ENCODE results near the gene GRID2.
"Not testable (repeated sequence)": the region's sequence is repeated elsewhere in the genome, so short reads cannot be mapped to it uniquely, and the experiment has no call there.

Gene GRID2

DNA sequence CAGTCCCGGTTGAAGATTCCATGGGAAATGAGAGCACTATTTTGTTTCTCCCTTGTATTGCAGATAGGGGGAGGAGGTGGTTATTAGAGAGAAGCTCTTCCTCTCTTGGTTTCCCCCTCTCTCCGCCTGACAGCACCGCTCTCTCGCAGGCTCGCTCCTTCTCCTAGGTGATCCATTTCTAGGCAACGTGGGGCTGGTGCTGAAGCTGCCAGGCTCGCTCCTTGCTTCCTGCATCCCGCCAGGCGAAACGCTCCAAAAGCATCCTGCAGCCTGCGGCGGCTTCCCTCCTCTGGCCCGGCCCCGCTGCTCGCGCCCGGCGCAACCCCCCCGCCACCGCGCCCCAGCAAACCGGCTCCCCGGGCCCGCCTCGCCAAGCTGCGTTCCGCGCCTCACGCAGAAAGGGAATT, at the start of gene GRID2:
Gene GRID2 (plus strand): TSS at position 346 of the 407 bp plus-strand sequence.
- DNase-seq (ENCODE audit: low read depth in 2 of 2, low spot score in 1 of 2) = no peak

DNA sequence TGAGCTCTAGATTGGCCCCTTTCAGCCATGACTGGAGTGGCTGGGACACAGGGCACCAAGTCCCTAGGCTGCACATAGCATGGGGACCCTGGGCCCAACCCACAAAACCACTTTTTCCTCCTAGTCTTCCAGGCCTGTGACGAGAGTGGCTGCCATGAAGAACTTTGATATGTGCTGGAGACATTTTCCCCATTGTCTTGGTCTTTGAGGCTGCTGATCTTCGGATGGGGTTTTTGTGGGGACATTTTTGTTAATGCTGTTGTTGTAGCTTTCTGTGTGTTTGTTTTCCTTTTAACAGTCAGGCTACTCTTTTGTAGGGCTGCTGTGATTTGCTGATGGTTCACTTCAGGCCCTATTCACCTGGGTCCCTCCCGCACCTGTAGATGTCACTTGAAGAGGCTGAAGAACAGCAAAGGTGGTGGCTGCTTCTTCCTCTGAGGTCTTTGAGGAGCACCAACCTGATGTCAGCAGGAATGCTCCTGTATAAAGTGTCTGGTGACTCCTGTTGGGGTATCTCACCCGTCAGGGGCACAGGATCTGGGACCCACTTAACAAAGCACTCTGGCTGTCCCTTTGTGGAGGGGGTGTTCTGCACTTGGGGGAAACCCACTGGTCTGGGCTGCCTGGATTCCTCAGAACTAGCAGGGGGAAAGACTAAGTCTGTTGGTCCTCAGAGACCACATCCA, 49.6 kb upstream of the GRID2 start:
- no peak for DNase-seq (ENCODE audit: low read depth in 2 of 2, low spot score in 1 of 2)

DNA sequence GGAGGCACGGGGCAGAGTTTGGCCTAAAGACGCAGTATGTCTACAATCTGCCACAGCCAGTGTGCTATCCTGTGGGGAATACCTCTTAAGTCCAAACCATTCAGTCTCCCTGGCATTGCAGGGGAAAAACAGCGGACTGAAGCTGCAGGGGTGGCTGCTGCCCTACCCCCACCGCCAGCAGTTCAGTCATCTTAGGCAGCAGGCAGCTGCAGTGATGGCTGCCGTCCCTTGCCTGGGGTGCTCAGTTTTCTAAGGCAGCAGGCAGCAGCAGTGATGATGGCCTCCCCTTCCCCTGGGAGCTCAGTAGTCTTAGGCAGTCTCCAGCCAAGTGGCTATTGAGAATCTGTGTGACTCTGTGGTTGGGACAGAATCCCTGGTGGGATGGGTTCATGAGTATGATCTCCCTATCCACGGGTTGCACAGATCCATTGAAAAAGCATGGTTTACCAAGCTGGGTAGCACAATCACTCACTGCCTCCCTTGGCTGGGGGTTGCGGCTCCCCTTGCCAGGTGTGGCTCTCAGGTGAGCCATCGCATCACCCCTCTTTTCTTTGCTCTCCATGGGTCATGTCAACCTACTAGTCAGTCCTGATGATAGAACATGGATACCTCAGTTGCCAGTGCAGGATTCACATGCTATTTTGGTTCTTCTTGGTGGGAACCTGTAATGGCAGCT, 48.9 kb upstream of the GRID2 start:
- no peak for DNase-seq (ENCODE audit: low read depth in 2 of 2, low spot score in 1 of 2)

DNA sequence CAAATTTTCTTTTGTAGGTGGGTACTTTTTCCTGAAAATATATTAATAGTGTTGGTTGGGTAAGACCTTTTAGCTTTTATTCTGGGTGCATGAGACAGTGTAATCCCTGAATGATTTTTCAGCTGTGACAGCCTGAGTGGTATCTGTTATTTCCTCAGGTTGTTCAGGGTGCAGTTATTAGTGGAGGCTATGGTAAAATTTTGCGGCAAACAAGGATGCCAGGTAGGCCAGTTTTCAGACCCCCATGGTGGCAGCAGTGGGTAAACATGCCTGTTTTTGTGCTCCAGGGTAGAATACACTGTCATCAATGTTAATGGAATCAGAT, 47.9 kb upstream of the GRID2 start:
- DNase-seq (ENCODE audit: low read depth in 2 of 2, low spot score in 1 of 2) = no peak

DNA sequence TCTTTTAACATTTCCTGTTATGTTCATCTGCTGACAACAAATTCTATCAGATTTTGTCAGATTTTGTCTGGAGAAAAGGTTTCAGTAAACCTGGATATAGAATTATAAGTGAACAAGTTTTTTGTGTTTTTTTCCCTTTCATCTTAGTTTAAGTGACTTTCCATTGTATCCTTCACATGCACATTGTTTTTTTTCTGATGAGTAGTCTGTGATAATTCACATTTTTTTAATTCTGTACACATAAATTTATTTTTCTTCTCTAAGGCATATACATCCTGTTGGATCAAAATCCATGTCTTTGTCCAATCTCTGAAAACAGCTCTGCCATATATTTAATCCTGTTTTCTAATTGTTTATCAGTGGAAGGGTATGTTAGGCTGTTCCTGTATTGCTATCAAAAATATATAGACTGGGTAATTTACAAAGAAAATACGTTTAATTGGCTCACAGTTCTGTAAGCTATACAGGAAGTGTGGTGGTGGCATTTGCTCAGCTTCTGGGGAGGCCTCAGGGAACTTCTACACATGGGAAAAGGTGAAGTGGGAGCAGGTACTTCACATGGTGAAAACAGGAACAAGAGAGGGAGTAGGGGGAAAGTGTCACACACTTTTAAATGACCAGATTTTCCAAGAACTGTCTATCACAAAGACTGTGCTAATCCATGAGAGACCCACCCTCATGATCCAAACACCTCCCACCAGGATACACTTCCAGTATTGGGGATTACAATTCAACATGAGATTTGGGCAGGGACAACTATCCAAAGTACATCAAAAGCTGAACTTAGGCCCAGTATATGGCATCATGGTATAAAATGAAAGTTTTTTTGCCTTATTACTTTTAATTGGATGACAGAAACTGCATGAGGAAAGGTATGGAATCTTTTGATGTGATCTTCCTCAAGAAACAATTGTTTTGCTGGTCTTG, 45.6 kb upstream of the GRID2 start:
- no peak for DNase-seq (ENCODE audit: low read depth in 2 of 2, low spot score in 1 of 2)

DNA sequence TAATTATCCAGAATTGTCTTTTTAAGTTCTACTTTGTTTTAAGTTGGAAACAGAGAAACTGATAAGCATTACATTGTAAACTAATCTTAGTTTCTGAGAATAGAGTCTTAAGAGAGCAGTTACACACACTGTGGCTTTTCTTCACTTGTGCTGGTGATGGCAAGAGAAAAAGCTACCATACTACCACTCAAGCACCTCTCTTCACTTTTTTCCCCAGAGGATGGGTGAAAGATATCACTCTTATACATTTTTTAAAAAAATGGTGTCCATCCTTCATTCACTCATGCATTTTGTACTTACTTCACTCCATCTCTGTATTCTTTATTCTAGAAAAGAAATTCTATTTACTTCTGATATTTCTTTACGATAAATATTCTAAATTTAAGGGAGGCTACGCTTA, 42.5 kb upstream of the GRID2 start:
- DNase-seq (ENCODE audit: low read depth in 2 of 2, low spot score in 1 of 2) = no peak

DNA sequence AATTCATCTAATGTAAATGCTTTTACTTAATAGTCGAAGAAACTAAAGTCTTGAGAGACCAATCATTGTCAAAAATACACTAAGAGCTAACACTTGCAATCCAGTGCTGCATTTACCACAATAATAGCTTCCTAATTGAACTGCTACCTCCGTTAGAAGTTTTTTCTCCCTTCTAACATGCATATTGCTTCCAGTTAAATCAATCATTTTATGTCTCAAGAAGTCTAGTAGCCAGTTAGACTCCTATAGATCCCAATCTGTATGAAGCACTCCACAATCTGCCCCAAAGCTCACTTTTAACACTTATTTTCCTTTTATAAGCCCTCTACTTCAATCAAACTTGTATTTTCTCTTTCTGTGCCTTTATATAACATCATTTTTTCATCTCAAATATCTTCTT, 41.4 kb upstream of the GRID2 start:
- no peak for DNase-seq (ENCODE audit: low read depth in 2 of 2, low spot score in 1 of 2)

DNA sequence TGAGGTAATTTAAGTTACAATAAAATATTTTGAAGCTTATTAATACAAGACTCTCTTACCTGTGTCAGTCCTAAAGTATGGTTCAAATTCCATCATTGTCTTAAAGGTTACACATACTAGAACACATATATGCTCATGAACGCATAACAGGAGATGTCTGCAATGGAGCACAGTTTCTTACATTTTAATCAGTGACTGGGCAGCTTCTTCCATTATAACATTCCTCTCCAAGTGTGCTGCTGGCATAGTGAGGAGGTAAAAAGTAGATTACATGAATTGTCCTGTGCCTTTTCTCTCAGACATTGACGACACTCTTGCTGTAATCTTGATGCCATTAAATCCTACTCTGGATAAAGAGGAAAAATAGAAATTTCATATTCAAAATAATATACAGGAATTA, 40.8 kb upstream of the GRID2 start:
- DNase-seq (ENCODE audit: low read depth in 2 of 2, low spot score in 1 of 2) = no peak

DNA sequence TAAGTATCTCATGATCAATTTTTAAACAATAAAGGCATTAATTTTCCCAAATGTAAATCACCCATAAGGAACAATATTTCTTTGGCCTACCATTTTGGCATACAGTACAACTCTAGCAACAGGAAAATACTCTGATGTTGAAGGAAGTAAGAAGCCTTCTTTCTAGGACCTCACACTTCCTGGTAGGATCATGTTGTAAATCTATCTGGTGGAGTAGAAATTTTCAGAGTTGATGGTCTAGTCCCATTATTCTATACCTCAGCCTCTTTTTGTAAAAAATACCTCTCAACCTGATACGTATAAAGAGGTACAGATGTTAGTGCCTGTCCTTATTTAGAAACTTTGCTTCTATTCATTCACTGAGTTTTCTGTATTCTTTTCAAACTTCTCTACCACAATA, 40.2 kb upstream of the GRID2 start:
- DNase-seq (ENCODE audit: low read depth in 2 of 2, low spot score in 1 of 2) = no peak

DNA sequence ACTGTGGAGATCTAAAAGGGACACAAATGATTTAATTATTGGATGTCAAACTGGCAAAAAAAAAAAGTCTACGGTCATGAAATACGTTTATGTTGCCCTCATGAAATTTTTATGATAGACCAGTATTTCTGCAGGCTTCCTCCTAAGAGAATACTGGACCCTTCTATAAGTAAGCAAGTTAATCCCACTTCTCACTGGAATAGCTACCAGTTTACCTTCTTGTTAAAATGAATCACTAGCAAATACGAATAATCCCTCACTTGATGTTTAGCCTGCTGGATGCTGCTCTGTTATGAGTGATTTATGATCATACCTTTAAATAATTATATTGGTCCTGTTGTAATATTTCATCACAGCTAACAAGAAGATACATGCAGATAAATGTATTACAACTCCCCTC, 39.6 kb upstream of the GRID2 start:
- DNase-seq (ENCODE audit: low read depth in 2 of 2, low spot score in 1 of 2) = no peak

DNA sequence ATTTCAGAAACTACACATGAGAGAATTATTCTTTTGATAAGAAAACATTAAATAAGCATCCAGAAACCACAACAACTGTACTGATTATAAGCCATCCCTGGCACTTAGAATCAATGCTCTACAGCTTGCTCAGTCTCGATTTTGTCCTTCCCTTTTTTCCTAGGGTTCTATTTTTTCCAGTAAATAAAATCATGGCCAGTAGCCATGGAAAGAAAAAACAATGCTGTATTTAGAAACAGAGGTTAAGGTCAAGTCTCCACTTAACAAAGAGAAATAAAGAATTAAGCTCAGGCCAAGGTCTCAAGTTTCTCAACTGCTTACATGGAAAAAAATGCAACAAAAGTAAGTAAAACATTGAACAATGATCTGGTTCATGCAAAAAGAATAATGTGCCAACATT, 38.7 kb upstream of the GRID2 start:
- DNase-seq (ENCODE audit: low read depth in 2 of 2, low spot score in 1 of 2) = no peak

DNA sequence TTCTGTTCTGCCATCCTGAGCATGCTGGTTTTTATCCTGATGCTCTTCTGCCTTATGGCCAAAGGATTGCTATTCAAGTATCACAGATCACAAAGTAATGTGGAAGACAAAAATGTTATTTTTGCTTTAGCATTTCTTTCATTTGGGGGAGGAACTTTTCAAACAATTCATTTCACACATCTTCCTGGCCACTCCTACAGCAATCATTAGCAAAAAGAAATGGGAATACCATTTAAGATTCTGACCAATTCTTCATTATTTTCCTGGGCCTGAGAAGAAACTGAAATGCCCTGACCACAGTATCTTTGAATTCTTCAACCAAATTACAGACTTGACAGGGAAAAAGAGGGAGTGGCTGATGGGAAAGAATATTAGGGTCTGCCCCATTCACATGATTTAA, 38.0 kb upstream of the GRID2 start:
- no peak for DNase-seq (ENCODE audit: low read depth in 2 of 2, low spot score in 1 of 2)

DNA sequence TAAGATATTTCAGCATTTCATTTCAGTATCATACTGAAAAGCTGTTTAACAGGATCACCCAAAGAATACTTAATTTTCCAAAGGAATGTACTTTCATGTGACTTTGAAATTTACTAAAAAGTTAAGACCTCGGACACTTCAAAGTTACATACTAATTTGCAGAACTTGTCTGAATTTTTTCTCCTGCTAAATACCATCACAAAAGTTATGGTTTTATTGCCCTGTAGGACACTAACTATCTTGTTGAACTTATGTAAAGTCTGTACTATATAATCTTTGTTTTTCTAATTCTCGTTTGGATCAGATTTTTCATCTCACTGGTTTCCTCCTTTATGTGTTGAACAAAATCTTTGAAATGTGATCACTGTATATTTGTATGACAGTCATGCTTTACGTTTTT, 37.2 kb upstream of the GRID2 start:
- no peak for DNase-seq (ENCODE audit: low read depth in 2 of 2, low spot score in 1 of 2)

DNA sequence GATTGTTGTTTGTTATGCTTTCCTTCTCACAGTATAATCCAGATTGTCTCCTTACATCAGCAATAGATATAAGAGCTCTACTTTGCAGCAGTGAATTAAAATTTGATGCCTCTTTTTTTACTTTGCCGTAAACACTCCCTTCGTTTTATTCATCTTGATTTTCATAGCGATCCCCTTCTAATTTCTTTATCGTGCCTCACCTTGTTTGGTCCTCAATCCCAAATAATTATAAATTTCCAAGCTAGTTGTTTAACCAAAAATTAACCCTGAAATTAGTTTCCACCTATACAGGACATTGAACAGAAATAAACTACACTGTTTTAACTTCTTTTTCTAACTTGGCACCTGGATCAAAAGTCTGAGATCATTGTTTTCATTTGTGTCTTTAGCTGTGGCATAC, 35.1 kb upstream of the GRID2 start:
- DNase-seq (ENCODE audit: low read depth in 2 of 2, low spot score in 1 of 2) = no peak

DNA sequence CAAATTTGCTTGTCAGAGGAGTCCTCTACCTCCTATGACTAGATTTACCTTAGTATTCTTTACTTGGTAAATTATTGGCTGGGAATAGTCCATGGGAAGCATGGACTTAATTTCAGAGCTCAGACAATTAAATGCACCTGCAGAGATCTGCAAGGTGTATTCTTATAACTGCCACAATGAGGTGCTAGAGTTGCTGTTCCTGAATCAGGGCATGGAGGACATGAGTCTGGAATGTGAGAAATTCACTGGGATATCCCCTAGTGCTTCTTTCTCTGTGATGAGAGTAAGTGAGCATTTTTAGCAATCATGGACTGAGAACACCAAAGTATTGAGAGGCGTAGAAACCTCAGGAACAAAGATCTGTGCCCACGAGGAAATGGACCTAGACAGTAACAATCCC, 32.9 kb upstream of the GRID2 start:
- no peak for DNase-seq (ENCODE audit: low read depth in 2 of 2, low spot score in 1 of 2)

DNA sequence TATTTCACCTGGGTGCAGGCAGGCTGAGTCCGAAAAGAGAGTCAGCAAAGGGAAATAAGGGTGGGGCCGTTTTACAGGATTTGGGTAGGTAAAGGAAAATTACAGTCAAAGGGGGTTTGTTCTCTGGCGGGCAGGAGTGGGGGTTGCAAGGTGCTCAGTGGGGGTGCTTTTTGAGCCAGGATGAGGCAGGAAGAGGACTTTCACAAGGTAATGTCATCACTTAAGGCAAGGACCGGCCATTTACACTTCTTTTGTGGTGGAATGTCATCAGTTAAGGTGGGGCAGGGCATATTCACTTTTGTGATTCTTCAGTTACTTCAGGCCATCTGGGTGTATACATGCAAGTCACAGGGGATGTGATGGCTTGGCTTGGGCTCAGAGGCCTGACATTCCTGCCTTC, 32.2 kb upstream of the GRID2 start:
- DNase-seq (ENCODE audit: low read depth in 2 of 2, low spot score in 1 of 2) = not testable (repeated sequence)

DNA sequence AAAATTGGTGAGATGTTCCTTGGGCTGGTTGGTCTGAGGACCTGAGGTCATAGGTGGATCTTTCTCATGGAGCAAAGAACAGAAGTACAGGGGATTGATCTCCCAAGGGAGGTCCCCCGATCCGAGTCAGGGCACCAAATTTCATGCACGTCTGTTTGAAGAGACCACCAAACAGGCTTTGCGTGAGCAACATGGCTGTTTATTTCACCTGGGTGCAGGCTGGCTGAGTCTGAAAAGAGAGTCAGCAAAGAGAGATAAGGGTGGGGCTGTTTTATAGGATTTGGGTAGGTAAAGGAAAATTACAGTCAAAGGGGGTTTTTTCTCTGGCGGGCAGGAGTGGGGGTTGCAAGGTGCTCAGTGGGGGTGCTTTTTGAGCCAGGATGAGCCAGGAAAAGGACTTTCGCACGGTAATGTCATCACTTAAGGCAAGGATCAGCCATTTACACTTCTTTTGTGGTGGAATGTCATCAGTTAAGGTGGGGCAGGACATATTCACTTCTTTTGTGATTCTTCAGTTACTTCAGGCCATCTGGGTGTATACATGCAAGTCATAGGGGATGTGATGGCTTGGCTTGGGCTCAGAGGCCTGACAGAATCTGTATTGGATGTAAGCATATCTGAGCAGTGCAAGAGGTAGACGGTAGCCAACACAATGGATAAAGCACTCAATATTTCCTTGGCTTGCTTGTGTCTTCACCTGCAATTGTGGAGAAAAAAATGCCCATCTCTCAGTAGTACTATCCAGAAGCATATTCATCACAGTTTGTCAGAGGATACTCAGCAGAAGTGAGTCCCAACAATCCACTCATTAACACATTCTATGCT, 26.5 kb upstream of the GRID2 start:
- not testable (repeated sequence) for DNase-seq (ENCODE audit: low read depth in 2 of 2, low spot score in 1 of 2)

DNA sequence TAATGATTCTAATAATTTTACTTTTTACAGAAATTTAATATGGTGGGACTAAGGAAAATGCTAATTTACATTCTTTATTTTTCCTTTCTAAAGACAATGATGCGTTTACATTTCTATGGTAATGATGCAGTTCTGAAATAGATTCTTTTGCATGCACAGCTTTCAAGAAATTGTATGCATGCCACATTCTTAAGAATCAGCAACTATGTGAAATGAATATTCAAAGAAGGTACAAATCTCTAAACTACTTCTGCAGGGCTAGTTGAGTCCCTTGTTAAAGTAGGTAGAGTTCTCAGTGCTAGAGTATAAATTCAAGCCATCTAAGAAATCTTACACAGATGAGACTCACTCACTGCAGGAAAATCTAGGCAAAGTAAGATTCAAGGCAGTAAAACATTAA, 24.5 kb upstream of the GRID2 start:
- no peak for DNase-seq (ENCODE audit: low read depth in 2 of 2, low spot score in 1 of 2)

DNA sequence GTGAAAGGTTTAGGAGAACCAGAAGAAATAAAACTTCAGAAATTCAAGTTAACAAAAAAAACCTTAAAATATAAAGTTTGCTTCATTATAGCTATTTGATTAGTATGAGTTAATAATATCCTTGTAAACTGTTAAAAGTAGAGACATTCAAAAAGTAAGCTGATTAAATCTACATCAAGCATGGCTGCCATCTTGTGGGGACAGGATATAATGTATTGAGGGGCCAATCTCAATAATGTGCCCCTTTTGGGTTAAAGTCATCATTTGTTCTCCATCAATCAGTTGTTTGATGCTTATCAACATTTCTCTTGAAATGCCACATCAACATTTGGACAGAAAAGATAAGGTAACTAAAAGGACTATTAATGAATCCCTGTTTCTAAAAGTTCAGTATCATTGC, 4.6 kb upstream of the GRID2 start:
- DNase-seq (ENCODE audit: low read depth in 2 of 2, low spot score in 1 of 2) = no peak

DNA sequence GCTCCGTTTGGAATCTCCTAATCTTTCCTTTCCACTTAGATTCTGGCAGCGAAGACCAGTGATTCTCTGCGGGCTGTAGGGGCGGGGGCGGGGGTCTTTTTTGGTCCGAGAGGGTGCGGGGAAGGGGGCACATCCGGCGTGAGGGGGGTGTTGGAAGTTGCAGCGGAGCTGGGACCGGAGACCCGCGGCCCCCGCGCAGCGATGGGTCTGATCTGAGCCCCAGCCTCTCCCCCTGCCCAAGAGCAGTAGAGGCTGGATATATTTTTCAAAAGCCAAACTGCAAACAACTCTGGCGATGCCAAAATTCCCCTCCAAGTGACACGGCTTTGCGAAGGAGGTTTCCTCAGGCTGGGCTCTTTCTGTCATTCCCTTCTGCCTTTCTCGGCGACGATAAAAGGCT, 355 bp downstream of the GRID2 start:
- no peak for DNase-seq (ENCODE audit: low read depth in 2 of 2, low spot score in 1 of 2)

DNA sequence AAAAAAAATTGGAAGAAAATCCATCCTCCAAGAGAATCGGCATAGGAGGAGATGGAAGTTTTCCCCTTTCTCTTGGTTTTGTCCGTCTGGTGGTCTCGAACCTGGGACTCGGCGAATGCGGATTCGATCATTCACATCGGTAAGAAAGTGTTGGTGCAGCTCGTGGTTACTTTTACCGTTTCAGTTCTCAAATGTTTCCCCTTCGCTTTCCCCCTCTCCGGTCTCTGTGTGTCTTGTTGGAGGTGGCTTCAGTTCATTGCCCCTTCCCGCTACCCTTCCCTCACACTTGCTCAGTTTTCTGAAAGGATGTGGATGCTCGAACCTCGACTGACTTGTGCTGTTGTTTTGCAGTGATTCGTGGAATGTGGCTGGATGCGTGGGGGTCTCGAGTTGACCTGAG, 840 bp downstream of the GRID2 start:
- no peak for DNase-seq (ENCODE audit: low read depth in 2 of 2, low spot score in 1 of 2)

Measured in stimulated activated CD8-positive, alpha-beta memory T cell treated with anti-CD3 and anti-CD28 coated beads, Interleukin-4, amount 100 ng/mL, for 1 hour (primary cell).